RWPE1 (cell line): Measurements from ENCODE around the gene WWOX.

Experiments used
- CTCF ChIA-PET: fragments of 350-600 bp; sonication (Branson Sonifier 250); formaldehyde crosslinking; extraction: SDS; loops from one replicate; lab custom pipeline; 2021; lab: Yijun Ruan, JAX
- POLR2A ChIA-PET: fragments of 400-600 bp; formaldehyde crosslinking; extraction: SDS; loops from one replicate; lab custom pipeline; 2020; ENCODE audit warnings: antibody characterized with exemption; ENCODE audit not compliant: low non-redundant PET; lab: Yijun Ruan, JAX
- DNase-seq: peaks from one replicate; pipeline ENCODE4 v3.0.0; 2012; ENCODE audit warnings: low spot score
- H3K27ac ChIP-seq: fragments of 450-650 bp; 2 replicates; pipeline ENCODE4 v1.5.1; 2017
- TF ChIP-seq, protein P1 (sequence below): fragments of 450-650 bp; conservative IDR thresholded peaks from 2 replicates; pipeline ENCODE4 v1.5.1; 2017; ENCODE audit warnings: low read depth, mild to moderate bottlenecking

Gene WWOX

DNA sequence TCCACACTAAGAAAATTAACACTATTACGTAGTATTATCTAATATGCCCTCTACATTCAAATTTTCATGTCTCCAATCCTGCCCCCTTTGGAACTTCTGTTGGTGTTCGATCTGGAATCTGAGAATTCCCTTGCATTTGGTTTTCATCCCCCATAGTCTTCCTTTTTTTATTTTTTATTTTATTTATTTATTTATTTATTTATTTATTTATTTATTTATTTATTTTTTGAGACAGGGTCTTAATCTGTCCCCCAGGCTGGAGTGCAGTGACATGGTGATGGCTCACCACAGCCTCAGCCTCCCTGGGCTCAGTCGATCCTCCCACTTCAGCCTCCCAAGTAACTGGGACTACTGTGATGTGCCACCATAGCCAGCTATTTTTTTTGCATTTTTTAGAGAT, 911.8 kb downstream of the WWOX start:
- DNase-seq: no peak
- ChIA-PET POLR2A (no interaction called here), CTCF (no interaction called here)
- H3K27ac ChIP-seq: no peak overlapping the region
- TF ChIP-seq, protein P1, sequence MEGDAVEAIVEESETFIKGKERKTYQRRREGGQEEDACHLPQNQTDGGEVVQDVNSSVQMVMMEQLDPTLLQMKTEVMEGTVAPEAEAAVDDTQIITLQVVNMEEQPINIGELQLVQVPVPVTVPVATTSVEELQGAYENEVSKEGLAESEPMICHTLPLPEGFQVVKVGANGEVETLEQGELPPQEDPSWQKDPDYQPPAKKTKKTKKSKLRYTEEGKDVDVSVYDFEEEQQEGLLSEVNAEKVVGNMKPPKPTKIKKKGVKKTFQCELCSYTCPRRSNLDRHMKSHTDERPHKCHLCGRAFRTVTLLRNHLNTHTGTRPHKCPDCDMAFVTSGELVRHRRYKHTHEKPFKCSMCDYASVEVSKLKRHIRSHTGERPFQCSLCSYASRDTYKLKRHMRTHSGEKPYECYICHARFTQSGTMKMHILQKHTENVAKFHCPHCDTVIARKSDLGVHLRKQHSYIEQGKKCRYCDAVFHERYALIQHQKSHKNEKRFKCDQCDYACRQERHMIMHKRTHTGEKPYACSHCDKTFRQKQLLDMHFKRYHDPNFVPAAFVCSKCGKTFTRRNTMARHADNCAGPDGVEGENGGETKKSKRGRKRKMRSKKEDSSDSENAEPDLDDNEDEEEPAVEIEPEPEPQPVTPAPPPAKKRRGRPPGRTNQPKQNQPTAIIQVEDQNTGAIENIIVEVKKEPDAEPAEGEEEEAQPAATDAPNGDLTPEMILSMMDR: no peak

DNA sequence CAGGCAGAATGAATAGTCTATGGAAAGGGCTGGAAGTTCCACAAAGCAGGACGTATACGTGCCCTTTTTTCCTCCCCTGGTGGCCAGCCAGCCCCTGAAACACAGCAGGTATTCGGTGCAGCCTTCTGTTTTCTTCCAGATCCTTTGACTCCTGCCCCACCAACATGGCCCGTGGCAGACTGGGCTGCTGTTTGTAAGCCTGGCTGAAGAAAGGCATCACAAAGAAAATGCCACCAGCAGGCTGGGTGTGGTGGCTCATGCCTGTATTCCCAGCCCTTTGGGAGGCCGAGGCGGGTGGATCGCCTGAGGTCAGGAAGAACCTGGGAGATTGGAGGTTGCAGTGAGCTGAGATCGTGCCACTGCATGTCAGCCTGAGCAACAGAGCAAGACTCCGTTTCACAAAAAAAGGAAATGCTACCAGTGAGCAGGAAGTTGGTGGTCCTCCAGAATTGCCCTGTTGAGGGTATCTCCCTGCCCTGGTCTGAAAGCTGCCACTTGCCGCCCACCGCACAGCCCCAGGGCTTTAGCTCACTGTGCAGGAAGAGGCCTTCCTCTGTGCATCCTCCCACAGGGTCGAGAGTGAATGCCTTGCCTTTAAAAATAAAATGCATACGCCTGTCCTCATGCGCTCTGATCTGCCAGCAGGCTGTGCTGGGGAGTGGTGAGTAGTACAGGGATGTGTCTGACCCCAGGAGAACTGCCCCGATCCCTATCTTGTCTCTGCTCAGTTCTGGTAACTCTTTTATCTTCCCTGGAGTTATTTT, 913.4 kb downstream of the WWOX start:
- H3K27ac ChIP-seq: no peak overlapping the region
- DNase-seq: no peak
- TF ChIP-seq, protein P1: no peak
- POLR2A ChIA-PET: no interaction called here
- CTCF ChIA-PET: no interaction called here

- CTCF ChIA-PET: no interaction called here
- DNase-seq: no peak
- TF ChIP-seq, protein P1: no peak
- POLR2A ChIA-PET: no interaction called here
- H3K27ac ChIP-seq: no peak overlapping the region
Measured at GRCh38 chr16:79013930-79014660, 914.6 kb downstream of the WWOX start.

DNA sequence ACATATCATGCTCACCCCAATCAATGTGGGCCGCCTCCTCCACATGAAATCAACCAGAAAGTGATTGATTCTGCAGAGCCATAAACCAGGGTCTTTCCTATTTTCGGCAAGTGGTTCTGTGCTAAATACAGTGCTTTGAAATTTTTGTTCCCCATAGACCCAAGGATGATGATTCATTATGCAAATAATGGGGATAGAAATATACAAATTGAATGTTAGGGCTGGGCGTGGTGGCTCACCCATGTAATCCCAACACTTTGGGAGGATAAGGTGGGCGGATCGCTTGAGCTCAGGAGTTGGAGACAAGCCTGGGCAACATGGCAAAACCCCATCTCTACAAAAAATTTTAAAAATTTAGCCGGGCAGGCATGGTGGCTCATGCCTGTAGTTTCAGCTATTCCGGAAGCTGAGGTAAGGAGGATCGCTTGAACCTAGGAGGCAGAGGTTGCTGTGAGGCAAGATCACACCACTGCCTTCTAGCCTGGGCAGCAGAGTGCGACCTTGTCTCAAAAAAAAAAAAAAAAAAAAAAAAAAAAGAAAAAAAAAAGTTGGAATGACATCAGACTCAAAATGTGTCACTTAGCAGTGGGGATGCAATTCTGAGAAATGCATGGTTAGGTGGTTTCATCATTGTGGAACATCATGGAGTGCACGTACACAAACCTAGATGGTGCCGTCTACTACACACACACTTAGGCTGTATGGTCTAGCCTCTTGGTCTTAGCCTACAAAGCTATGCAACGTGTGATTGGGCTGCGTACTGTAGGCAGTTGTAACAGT, 919.4 kb downstream of the WWOX start:
- POLR2A ChIA-PET: no interaction called here
- CTCF ChIA-PET: no interaction called here

DNA sequence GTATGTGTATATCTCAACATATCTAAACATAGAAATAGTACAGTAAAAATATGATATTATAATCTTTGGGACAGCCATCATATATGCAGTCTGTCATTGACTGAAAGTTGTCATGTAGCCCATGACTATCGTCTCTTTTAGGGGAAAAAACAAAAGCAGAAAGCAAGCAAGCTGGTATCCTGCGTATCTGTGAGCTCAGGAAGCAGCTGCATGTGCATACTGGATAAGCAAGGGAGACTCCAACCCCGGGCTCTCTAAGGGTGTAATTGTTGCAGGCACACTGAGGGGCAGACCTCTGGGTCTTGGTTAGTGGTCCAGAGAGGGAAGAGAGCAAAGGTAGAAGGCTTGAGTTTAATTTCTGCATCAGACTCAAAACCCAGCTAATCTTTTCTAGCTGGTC, 920.0 kb downstream of the WWOX start:
- TF ChIP-seq, protein P1: no peak
- no peak overlapping the region for H3K27ac ChIP-seq
- no peak for DNase-seq
- ChIA-PET POLR2A (no interaction called here), CTCF (no interaction called here)

More for the DNA sequence above, 919.4 kb downstream of the WWOX start:
- no peak overlapping the region for H3K27ac ChIP-seq
- TF ChIP-seq, protein P1: no peak
- DNase-seq: no peak

GRCh38 chr16:79021991-79022630, 922.7 kb downstream of the WWOX start:
- no peak for DNase-seq
- POLR2A ChIA-PET: no interaction called here
- TF ChIP-seq, protein P1: no peak
- no peak overlapping the region for H3K27ac ChIP-seq
- CTCF ChIA-PET: interaction anchor here (0.6 kb wide), 1 partner anchor 887 kb away, joined by 3 read pairs; no protein-coding TSS in a partner anchor
